Neuronal stem cell (in vitro differentiated cells): Measurements from ENCODE around the gene COL9A1.

ENCODE experiments used
- DNase-seq: peaks from one replicate; pipeline ENCODE4 v3.0.0-alpha.2; 2013; ENCODE audit warnings: low spot score
- H2AFZ ChIP-seq: one replicate; pipeline ENCODE4 v1.6.1; 2013; ENCODE audit warnings: mild to moderate bottlenecking, low read length, inconsistent platforms
- H2AK5ac ChIP-seq: 2 replicates; pipeline ENCODE4 v1.6.1; 2013; ENCODE audit warnings: low read depth, mild to moderate bottlenecking, inconsistent platforms, low read length, moderate library complexity, mixed read lengths
- H2BK120ac ChIP-seq: 2 replicates; pipeline ENCODE4 v1.6.1; 2013; ENCODE audit warnings: low read depth, mild to moderate bottlenecking, inconsistent platforms, low read length, moderate library complexity, mixed read lengths
- H2BK12ac ChIP-seq: one replicate; pipeline ENCODE4 v1.6.1; 2013; ENCODE audit warnings: low read length, inconsistent platforms
- H2BK15ac ChIP-seq: 2 replicates; pipeline ENCODE4 v1.6.1; 2013; ENCODE audit warnings: mild to moderate bottlenecking, low read length, inconsistent platforms, mixed read lengths
- H2BK5ac ChIP-seq: one replicate; pipeline ENCODE4 v1.6.1; 2013; ENCODE audit warnings: inconsistent platforms, mild to moderate bottlenecking, low read length, moderate library complexity
- H3K14ac ChIP-seq: one replicate; pipeline ENCODE4 v1.6.1; 2013; ENCODE audit warnings: low read length, inconsistent platforms
- H3K18ac ChIP-seq: 2 replicates; pipeline ENCODE4 v1.6.1; 2013; ENCODE audit warnings: low read length, inconsistent platforms
- H3K23ac ChIP-seq: 2 replicates; pipeline ENCODE4 v1.6.1; 2013; ENCODE audit warnings: low read depth, mild to moderate bottlenecking, mixed read lengths, low read length, inconsistent platforms; ENCODE audit not compliant: poor library complexity
- H3K27ac ChIP-seq: replicated peaks from 3 replicates; pipeline ENCODE4 v1.5.1; 2013; ENCODE audit warnings: low read length, inconsistent platforms
- H3K27me3 ChIP-seq, 3 experiments: 2 replicates each; pipeline ENCODE4 v1.6.1; 2013; ENCODE audit warnings: low read length in 3 of 3, mild to moderate bottlenecking in 2 of 3, inconsistent platforms in 1 of 3, low read depth in 1 of 3, mixed read lengths in 1 of 3, moderate library complexity in 1 of 3; ENCODE audit not compliant: control insufficient read depth in 3 of 3, insufficient read depth in 3 of 3
- H3K36me3 ChIP-seq, 2 donors: replicated peaks in 1 of 2; 2 replicates each; pipeline ENCODE4 v1.6.1; 2013; ENCODE audit warnings: low read length in 2 of 2; ENCODE audit not compliant: control insufficient read depth in 2 of 2, insufficient read depth in 2 of 2
- H3K4ac ChIP-seq: 2 replicates; pipeline ENCODE4 v1.6.1; 2013; ENCODE audit warnings: inconsistent platforms, mild to moderate bottlenecking, low read length, moderate library complexity
- H3K4me1 ChIP-seq, 2 donors: 1 replicate in 1 of 2; 2 replicates in 1 of 2; pipeline ENCODE4 v1.6.1; 2013; ENCODE audit warnings: low read length in 2 of 2, low read depth in 1 of 2; ENCODE audit not compliant: control insufficient read depth in 2 of 2, insufficient read depth in 1 of 2
- H3K4me2 ChIP-seq: one replicate; pipeline ENCODE4 v1.6.1; 2013; ENCODE audit warnings: mild to moderate bottlenecking, low read length, inconsistent platforms; ENCODE audit not compliant: insufficient read depth, poor library complexity, severe bottlenecking
- H3K4me3 ChIP-seq, 2 donors: 2 replicates each; pipeline ENCODE4 v1.5.1; 2013; ENCODE audit warnings: low read length in 2 of 2, mild to moderate bottlenecking in 2 of 2, inconsistent platforms in 1 of 2, moderate library complexity in 1 of 2
- H3K79me1 ChIP-seq: one replicate; pipeline ENCODE4 v1.6.1; 2013; ENCODE audit warnings: low read depth, mild to moderate bottlenecking, inconsistent platforms, low read length, moderate library complexity
- H3K9ac ChIP-seq: one replicate; pipeline ENCODE4 v1.6.1; 2013; ENCODE audit warnings: mild to moderate bottlenecking, low read depth, low read length, inconsistent platforms; ENCODE audit not compliant: poor library complexity
- H3K9me3 ChIP-seq, 2 donors: replicated peaks in 1 of 2; 2 replicates each; pipeline versions ENCODE3 to v1.6.1; 2013; ENCODE audit warnings: low read length in 2 of 2, mild to moderate bottlenecking in 2 of 2, inconsistent platforms in 1 of 2, low read depth in 1 of 2, mixed read lengths in 1 of 2, moderate library complexity in 1 of 2; ENCODE audit not compliant: control insufficient read depth in 2 of 2, insufficient read depth in 1 of 2
- H4K8ac ChIP-seq: one replicate; pipeline ENCODE4 v1.6.1; 2013; ENCODE audit warnings: low read depth, mild to moderate bottlenecking, inconsistent platforms, low read length, moderate library complexity
- H4K91ac ChIP-seq: one replicate; pipeline ENCODE4 v1.6.1; 2013; ENCODE audit warnings: low read length, low read depth, mild to moderate bottlenecking, inconsistent platforms; ENCODE audit not compliant: poor library complexity
- whole genome bisulfite sequencing, 2 donors: extraction: QIAGEN DNeasy Blood & Tissue Kit; methylation state at CpG; one replicate each; pipeline ENCODE4 v1.1.7; 2013; ENCODE audit warnings: missing lambda C conversion rate in 2 of 2, mixed read lengths in 1 of 2; ENCODE audit not compliant: insufficient read length in 2 of 2, insufficient replicate concordance in 1 of 2; ENCODE audit errors: extremely low coverage in 2 of 2; 5-methylcytosine and 5-hydroxymethylcytosine counted together

COL9A1 gene

DNA sequence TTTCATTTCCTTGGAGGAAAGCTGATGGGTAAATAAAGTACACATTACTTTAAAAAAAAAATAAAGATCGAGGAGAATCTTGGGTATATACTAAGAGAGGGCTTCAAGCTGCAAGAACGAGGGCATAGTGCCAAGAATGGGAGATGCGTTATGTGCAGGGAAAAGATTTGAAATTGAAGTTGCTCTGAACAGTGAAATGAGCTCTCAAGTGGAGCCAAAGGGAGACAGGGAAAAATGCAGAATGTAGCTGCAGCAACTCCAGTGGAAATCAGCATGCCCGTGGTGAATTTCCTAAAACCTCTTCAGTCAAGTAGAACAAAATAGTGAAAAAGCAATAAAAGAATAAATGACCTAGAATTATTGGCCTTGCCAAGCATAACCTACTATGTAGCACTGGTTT, 11.4 kb upstream of the COL9A1 start:
- no peak overlapping the region for H4K8ac ChIP-seq
- H2BK12ac ChIP-seq = no peak overlapping the region
- no peak overlapping the region for H2BK120ac ChIP-seq
- no peak overlapping the region for H2BK5ac ChIP-seq
- H2BK15ac ChIP-seq = no peak overlapping the region
- peaks cover 0 to 10% of the 10 kb centered on the region in 2 donors for H3K4me1 ChIP-seq
- no peak overlapping the region for H3K9ac ChIP-seq
- H3K18ac ChIP-seq = no peak overlapping the region
- WGBS, 2 donors = no CpG with 5 or more reads among the region's 4 CpGs
- no peak overlapping the region for H3K23ac ChIP-seq
- no peaks in the 10 kb centered on the region for H3K27me3 ChIP-seq
- DNase-seq = no peak
- H2AK5ac ChIP-seq = no peak overlapping the region
- H3K4me3 ChIP-seq = no peak overlapping the region
- peaks cover 0 to 3% of the 10 kb centered on the region in 2 donors for H3K9me3 ChIP-seq
- no peak overlapping the region for H3K27ac ChIP-seq
- peak overlapping the region; percentile 12 for H2AFZ ChIP-seq
- no peak overlapping the region for H3K4me2 ChIP-seq
- no peaks in the 10 kb centered on the region for H3K79me1 ChIP-seq
- H3K14ac ChIP-seq = no peak overlapping the region
- H4K91ac ChIP-seq = no peak overlapping the region
- H3K36me3 ChIP-seq = no peaks in the 10 kb centered on the region
- H3K4ac ChIP-seq = no peak overlapping the region

DNA sequence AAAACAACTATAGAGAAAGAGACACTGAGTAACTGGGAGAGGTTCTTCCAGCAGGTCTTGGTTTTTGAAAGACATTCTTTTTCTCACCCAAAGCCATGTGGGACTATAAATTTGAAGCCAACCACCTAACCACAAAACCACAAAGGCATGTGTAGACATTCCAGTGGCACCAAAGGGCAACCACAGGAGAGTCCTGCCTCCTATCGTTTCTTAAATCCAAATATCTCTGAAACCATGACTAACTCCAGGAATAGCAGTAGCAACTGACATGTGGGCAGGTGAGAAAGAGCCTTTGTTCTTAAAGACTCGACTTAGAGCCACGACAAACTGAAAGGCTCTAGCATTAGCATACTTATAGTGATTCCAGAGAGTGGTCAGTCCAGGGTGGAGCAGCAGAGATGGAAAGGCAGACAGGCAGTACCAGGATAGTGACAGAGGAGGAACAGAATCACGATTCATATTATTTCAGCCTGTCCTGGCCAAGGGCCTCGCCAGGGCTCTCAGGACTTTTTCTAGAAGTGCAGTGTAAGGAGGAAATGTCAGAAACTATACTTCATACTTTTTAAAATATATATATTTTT, 9.4 kb upstream of the COL9A1 start:
- no peak overlapping the region for H3K23ac ChIP-seq

DNA sequence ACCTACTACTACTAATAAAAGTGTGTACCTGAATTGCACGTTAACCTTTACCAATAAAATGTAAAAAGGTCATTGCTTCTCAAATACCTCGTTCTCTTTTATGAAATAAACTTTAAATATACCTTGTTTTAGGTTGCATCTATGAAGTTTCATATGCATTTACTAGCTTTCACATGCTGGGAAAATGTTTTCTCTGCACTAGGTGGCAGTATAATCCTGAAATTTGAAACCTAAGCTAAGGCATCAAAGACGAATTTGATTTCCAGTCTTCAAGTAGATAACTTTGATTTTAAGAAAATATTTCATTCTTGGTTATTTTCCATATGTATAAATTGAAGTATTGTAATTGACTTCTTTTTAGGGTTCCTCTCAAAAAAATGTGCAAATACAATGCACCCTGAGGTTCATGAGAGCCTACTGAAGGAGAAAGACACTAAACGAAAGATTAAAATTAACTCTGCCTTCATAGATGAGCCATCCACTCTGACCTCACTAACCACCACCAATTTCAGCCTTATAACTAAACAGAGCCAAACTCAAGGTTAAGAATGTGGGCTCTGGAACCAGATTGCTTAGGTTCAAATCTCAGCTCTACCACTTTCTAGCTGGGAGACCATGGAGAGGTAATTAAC, 7.3 kb upstream of the COL9A1 start:
- Histone ChIP-seq H3K9me3 (no peaks in the 10 kb centered on the region), H3K18ac (no peak overlapping the region), H2AFZ (no peak overlapping the region), H3K4me3 (no peak overlapping the region), H2BK120ac (no peak overlapping the region), H3K27ac (no peak overlapping the region), H3K36me3 (no peaks in the 10 kb centered on the region), H4K8ac (no peak overlapping the region), H3K79me1 (no peaks in the 10 kb centered on the region), H2AK5ac (no peak overlapping the region), H2BK15ac (no peak overlapping the region), H3K4ac (no peak overlapping the region), H4K91ac (no peak overlapping the region), H2BK5ac (no peak overlapping the region), H3K4me2 (no peak overlapping the region), H3K23ac (no peak overlapping the region), H3K9ac (no peak overlapping the region), H2BK12ac (no peak overlapping the region), H3K27me3 (no peaks in the 10 kb centered on the region), H3K4me1 (peaks cover 0 to 10% of the 10 kb centered on the region in 2 donors), H3K14ac (no peak overlapping the region)
- WGBS, 2 donors = no CpG with 5 or more reads among the region's 4 CpGs
- DNase-seq = peak; percentile 31

More for the DNA sequence above, 9.4 kb upstream of the COL9A1 start:
- no peak overlapping the region for H4K91ac ChIP-seq
- no peak overlapping the region for H3K4me3 ChIP-seq
- no peak overlapping the region for H3K18ac ChIP-seq
- H3K9me3 ChIP-seq = no peaks in the 10 kb centered on the region
- H2AFZ ChIP-seq = no peak overlapping the region
- no peak overlapping the region for H3K27ac ChIP-seq
- H2BK120ac ChIP-seq = no peak overlapping the region
- no peak overlapping the region for H2BK5ac ChIP-seq
- no peaks in the 10 kb centered on the region for H3K27me3 ChIP-seq
- no peak overlapping the region for H3K4ac ChIP-seq
- peaks cover 0 to 10% of the 10 kb centered on the region in 2 donors for H3K4me1 ChIP-seq
- H4K8ac ChIP-seq = no peak overlapping the region
- no peak for DNase-seq
- no CpG with 5 or more reads among the region's 5 CpGs for WGBS, 2 donors
- H2BK15ac ChIP-seq = no peak overlapping the region
- no peak overlapping the region for H3K14ac ChIP-seq
- H3K4me2 ChIP-seq = no peak overlapping the region
- H3K36me3 ChIP-seq = no peaks in the 10 kb centered on the region
- no peaks in the 10 kb centered on the region for H3K79me1 ChIP-seq
- H2AK5ac ChIP-seq = no peak overlapping the region
- H3K9ac ChIP-seq = no peak overlapping the region
- no peak overlapping the region for H2BK12ac ChIP-seq

DNA sequence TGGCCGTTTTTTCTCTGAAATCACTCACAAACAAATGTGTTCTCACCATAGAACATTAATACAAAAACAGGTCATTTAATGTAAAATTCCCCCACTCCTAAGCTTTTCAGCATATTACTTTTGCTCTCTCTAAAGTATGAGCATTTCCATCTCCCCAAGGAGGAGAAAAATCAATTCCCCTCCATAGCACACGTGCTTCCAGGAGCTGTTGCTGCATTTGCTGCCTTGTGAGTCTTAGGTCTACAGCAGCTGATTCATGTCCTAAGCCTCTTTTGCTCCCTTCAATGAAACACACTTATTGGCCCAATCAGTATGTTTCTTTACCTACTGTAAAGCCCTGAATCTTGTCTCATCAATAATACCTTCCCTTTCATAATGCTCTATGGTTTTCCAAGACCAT, 6.4 kb upstream of the COL9A1 start:
- Histone ChIP-seq H2BK120ac (no peak overlapping the region), H3K9ac (no peak overlapping the region), H3K4me1 (peaks cover 0 to 10% of the 10 kb centered on the region in 2 donors), H2BK5ac (no peak overlapping the region), H3K18ac (no peak overlapping the region), H4K91ac (no peak overlapping the region), H3K27me3 (no peaks in the 10 kb centered on the region), H3K14ac (no peak overlapping the region), H2AK5ac (no peak overlapping the region), H2BK15ac (no peak overlapping the region), H2BK12ac (no peak overlapping the region), H3K9me3 (no peaks in the 10 kb centered on the region), H2AFZ (no peak overlapping the region), H4K8ac (no peak overlapping the region), H3K36me3 (no peaks in the 10 kb centered on the region), H3K4me2 (no peak overlapping the region), H3K4me3 (no peak overlapping the region), H3K23ac (no peak overlapping the region), H3K79me1 (no peaks in the 10 kb centered on the region), H3K4ac (no peak overlapping the region), H3K27ac (no peak overlapping the region)
- no CpG with 5 or more reads among the region's 2 CpGs for WGBS, 2 donors
- no peak for DNase-seq
